Measurements from ENCODE around the gene RIN3. TPM values are rescaled to one million over a fixed set of nuclear protein-coding genes. Genes with fewer than 3 reads are reported as not detected.

RIN3 gene
- polyA plus RNA-seq, 6 donors from 2014 or later = 7.6 to 43.7 (median 24.5) TPM

DNA sequence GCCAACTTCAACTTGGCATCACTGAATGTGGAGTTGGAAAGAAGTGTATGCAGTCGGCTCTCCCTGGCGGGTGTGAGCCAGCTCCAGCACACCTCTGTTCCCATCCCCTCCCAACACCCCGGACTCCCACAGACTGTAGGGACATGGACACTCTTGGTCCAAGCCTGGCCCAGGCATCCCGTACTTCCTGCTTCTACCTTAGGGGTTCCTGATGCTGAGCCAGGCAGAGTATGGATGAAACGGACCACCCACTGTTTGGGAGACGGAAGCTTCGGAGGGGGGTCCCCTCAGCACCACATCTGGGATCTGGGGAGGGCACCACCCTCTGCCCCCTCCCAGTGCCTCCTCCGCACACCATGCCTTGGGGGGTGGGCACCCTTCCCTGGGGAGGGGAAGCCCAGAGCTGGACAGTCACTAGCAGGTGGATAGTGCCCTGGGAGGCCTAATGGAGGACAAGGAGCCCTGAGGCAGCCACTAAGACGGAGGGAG is 172.9 kb downstream of the RIN3 start:
- H3K36me3 Mint-ChIP-seq = peaks cover 7 to 10% of the 10 kb centered on the region in 2 donors
- peaks cover under 1 to 9% (median 6%) of the 10 kb centered on the region in 3 donors for H3K4me1 Mint-ChIP-seq
- peak overlapping the region in 1 of 6 donors; percentile 47 for H3K27ac Mint-ChIP-seq
- H3K9me3 Mint-ChIP-seq = peaks cover 0 to 2% (median 0%) of the 10 kb centered on the region in 7 donors
- no peaks in the 10 kb centered on the region for H3K27me3 Mint-ChIP-seq
- ATAC-seq (ENCODE audit: low read depth in 2 of 2) (no peak), DNase-seq (no peak)
- peak overlapping the region in 1 of 8 donors; percentile 16 for H3K4me3 Mint-ChIP-seq

DNA sequence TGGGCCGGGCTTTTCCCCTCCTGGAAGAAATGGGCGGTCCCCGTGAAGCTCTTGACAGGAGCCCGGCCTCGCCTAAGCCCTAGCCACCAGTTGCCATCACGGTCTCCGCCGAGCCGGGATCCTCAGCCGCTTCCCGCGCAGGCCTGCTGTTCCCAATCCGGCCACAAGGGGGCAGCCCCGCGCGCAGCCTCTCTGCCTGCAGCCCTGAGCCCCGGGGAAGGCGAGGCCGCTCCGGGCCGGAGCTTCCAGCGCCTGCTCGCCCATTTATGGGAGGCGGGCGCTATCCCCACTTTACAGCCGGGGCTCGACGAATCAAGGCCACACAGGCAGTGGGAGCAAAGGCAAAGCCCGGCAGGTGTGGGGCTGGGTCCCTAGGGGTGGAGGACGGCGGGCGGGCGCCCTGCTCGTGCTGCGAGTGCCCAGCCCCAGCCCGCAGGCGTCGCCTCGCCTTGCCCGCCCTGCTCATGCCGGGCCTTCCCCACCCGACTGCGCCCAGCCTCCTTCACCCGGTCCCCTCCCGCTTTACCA is 173.4 kb downstream of the RIN3 start:
- Mint-ChIP-seq H3K27me3 (no peaks in the 10 kb centered on the region), H3K9me3 (no peaks in the 10 kb centered on the region), H3K4me1 (peaks cover 0 to 11% (median 6%) of the 10 kb centered on the region in 3 donors), H3K36me3 (peaks cover 7 to 9% of the 10 kb centered on the region in 2 donors), H3K27ac (no peak overlapping the region), H3K4me3 (peak overlapping the region in 1 of 8 donors; percentile 16)
- ATAC-seq (ENCODE audit: low read depth in 2 of 2) = peak in 1 of 2 donors; percentile 79
- DNase-seq = peak; percentile 65

DNA sequence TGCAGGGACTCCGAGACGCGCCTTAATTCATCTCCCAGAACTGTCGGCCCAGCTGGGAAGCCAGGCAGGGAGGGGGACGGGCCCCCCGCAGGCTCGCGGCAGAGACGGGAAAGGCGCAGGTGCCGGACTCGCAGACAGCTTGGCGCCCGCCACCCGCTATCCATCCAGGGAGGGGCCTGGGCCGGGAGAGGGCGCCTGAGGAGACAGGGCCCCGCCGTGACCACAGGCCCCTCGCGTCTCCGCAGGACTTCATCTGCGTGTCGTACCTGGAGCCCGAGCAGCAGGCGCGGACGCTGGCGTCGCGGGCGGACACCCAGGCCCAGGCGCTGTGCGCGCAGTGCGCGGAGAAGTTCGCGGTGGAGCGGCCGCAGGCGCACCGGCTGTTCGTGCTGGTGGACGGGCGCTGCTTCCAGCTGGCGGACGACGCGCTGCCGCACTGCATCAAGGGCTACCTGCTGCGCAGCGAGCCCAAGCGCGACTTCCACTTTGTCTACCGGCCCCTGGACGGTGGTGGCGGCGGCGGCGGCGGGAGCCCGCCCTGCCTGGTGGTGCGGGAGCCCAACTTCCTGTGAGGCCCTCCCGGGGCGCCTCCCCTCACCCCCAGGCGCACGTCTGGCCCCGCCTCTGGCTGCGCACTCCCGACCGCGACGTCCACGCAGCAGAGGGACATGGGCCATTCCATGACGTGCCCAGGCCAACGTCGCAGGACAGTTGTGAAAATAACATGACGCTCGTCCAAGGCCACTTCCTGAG is 174.3 kb downstream of the RIN3 start:
- ATAC-seq (ENCODE audit: low read depth in 2 of 2) = no peak
- Mint-ChIP-seq H3K4me3 (no peak overlapping the region), H3K36me3 (peaks cover 7 to 9% of the 10 kb centered on the region in 2 donors), H3K27ac (no peak overlapping the region), H3K4me1 (peaks cover 0 to 18% (median 14%) of the 10 kb centered on the region in 3 donors), H3K9me3 (no peaks in the 10 kb centered on the region), H3K27me3 (no peaks in the 10 kb centered on the region)
- no peak for DNase-seq

DNA sequence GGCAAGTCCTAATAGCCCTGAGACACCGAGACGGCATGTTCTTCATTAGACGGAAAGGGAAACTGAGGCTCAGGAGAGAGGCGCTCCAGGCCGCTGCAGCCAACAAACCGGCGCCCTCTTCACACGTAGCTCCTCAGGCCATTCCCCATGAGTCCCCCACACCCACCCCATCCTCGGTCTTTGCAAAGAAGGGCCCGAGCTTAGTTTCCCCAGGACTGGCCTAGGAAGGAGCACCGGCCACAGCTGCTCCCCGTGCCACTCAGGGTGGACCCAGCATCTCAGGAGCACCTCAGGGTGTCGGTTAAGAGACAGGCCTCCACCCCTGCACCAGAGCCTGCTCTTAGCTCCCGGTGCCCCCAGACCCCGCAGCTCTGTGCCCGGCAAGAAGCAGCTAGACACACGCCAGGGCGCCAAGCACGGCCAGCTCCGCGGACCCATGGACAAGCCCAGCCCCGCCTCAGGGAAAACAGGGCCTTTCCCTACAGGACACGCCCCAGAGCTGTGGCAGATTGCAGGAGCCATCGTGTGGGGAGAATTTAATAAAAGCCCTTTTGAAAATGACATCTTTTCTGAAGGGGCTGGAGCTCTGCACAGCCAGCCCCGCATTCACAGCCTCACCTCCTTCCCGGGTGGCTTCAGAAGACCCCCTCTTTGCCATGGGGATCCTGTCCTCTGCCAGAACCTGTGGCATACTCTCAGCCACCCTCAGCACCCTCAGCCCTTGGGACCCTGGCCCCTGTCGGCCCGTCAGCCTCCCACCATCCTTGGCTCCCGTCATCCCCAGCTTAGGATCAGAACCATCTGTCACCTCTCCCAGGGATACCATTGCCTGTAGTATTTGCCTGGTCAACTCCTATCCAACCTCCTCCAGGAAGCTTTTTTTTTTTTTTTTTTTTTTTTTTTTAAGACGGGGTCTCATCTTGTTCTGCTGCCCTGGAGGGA is 175.1 kb downstream of the RIN3 start:
- DNase-seq (no peak), ATAC-seq (ENCODE audit: low read depth in 2 of 2) (no peak)
- Mint-ChIP-seq H3K27ac (peak overlapping the region in 1 of 6 donors; percentile 79), H3K4me3 (no peak overlapping the region), H3K4me1 (peaks cover 0 to 27% (median 18%) of the 10 kb centered on the region in 3 donors), H3K27me3 (no peaks in the 10 kb centered on the region), H3K36me3 (peaks cover 7 to 9% of the 10 kb centered on the region in 2 donors), H3K9me3 (no peaks in the 10 kb centered on the region)

DNA sequence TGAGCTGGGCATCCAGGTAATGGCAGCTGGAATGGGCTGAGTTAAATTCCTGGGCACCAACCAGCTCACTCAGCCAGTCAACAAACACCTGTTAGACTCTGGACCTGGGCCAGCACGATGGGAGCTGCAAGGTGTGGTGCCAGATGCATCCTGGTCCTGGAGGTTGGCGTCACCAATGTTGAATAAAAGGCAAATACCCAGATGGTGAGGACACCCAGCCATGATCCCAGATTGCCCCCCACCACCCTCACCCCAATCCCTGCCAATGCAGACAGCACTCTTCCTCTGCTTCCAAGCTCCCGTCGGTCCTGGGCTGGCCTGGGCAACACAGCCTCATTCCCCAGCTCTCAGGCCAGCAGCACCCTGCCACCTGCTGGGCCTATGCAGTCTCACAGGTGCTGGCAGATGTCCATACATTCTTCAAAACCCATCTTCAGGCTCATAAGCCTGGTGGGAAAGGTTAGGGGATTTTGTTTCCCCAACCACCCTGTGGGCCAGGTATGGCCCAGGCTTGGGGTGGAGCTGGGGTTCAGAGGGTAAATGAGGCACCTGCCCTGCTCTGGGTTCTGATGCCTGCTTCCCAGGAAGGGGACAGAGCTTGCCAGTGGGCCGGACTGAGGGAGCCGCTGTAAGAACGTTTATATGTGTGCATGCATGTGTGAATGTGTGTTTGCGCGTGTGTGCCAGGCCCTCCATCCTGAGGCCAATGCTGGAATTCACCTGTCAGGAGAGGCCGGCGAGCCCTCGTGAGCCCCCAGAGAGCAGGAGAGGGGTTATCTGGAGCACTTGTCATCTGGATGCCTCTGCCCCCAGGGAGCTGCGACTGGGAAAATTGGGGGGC is 176.8 kb downstream of the RIN3 start:
- Mint-ChIP-seq H3K4me1 (peaks cover 5 to 38% (median 27%) of the 10 kb centered on the region in 3 donors), H3K36me3 (peaks cover 7 to 8% of the 10 kb centered on the region in 2 donors), H3K27ac (peak overlapping the region in 5 of 6 donors; percentile 7 to 75 (median 24)), H3K9me3 (no peaks in the 10 kb centered on the region), H3K4me3 (no peak overlapping the region), H3K27me3 (no peaks in the 10 kb centered on the region)
- DNase-seq = no peak
- peak; percentile 24 to 34 for ATAC-seq (ENCODE audit: low read depth in 2 of 2)

DNA sequence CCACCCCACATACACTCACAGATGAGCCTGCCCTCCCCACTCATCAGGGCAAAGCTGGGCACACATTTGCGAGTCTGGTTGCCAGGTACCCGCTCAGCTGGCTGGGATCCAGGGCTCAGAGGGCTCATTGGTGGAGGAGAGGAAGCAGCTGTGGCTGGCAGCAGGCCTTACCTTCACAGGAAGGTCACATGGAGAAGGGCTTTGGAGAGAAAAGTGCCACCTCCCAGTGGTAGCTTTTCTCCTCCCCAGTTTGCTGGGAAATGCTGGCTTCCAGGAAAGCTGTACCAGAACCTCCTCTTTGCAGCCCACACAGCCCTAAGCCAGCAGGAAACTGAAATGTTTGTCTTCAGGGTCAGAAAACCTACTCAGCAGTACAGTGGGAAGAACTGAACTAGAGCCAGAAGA is 179.2 kb downstream of the RIN3 start:
- Mint-ChIP-seq H3K4me3 (no peak overlapping the region), H3K4me1 (peaks cover 22 to 50% (median 44%) of the 10 kb centered on the region in 3 donors), H3K27ac (peak overlapping the region in 1 of 6 donors; percentile 47), H3K27me3 (no peaks in the 10 kb centered on the region), H3K36me3 (no peaks in the 10 kb centered on the region), H3K9me3 (no peaks in the 10 kb centered on the region)
- DNase-seq = no peak
- ATAC-seq (ENCODE audit: low read depth in 2 of 2) = no peak

DNA sequence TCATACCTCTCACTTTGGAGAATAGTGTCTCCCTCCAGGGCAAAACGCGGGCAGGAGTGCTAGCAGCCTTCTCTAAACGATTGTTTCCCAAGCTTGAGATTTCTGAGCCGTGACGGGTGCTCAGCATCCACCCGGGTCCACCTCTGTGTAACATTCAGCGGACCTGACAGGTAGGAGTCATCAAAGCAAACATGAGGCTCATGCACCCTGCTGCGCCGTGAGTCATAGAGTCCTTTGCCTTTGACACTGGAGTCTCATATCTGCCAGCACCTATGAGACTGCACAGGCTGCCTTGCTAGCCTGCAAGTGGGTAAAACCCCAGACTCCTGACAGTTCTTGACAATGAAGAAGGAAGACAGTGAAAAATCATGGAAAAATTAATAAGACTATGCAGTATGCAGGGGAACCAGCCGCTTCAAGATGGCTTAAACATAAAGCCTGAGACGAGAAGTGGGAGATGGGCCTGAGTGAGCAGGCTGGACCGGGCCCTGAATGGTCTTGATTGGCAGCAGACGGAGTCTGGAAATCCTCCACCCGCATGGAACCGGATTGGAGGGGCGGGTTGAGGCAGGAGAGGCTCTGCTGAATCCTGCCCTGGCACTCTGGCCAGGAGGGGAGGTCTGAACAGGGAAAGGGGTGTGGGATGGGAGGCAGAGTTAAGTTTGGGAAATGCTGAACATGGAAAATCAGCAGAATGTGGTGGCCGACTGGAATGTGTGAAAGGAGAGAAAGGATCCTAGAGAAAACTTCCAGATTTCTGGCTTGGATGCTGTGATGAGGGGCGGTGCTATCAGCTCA is 180.6 kb downstream of the RIN3 start:
- no peak for ATAC-seq (ENCODE audit: low read depth in 2 of 2)
- H3K4me1 Mint-ChIP-seq = peaks cover 28 to 62% (median 57%) of the 10 kb centered on the region in 3 donors

DNA sequence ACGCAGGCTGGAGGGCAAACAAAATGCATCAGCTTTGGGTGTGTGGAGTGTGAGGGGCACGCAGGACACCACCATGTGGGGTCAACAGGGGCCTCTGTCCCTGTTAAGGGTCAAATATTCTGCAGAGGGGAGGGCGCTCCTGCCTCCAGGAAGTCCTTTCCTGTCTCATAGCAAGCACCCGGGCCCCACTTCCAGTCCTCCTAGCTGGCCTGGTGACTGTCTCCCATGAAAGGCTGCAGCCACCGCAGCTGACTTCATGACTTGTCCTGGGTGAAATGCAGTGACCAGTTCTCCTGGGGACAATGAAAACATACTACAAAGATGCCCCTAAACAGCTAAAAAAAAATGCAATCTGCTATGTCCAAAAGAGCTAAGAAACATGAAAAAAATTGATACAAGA is 181.2 kb downstream of the RIN3 start:
- no peak for ATAC-seq (ENCODE audit: low read depth in 2 of 2)
- no peaks in the 10 kb centered on the region for H3K27me3 Mint-ChIP-seq
- H3K27ac Mint-ChIP-seq = no peak overlapping the region
- H3K9me3 Mint-ChIP-seq = no peaks in the 10 kb centered on the region
- H3K4me1 Mint-ChIP-seq = peaks cover 28 to 68% (median 62%) of the 10 kb centered on the region in 3 donors
- no peaks in the 10 kb centered on the region for H3K36me3 Mint-ChIP-seq
- no peak overlapping the region for H3K4me3 Mint-ChIP-seq
- no peak for DNase-seq

More for the DNA sequence above, 180.6 kb downstream of the RIN3 start:
- DNase-seq = no peak
- no peaks in the 10 kb centered on the region for H3K27me3 Mint-ChIP-seq
- no peaks in the 10 kb centered on the region for H3K36me3 Mint-ChIP-seq
- peak overlapping the region in 3 of 6 donors; percentile 38 to 54 (median 39) for H3K27ac Mint-ChIP-seq
- peak overlapping the region in 2 of 8 donors; percentile 65 to 78 for H3K4me3 Mint-ChIP-seq
- H3K9me3 Mint-ChIP-seq = no peaks in the 10 kb centered on the region

DNA sequence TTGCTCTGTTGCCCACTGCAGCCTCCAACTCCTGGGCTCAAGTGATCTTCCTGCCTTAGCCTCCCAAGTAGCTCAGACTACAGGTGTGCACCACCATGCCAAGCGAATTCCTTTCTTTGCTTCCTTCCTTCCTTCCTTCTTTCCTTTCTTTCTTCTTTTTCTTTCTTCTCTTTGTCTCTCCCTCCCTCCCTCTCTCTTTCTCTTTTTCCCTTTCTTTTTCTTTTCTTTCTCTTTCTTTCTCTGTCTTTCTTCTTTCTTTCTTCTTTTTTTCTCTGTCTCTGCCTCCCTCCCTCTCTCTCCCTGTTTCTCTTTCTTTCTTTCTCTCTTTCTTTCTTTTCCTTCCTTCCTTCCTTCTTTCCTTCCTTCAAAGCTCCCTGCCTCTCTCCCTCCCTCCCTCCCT is 182.0 kb downstream of the RIN3 start:
- no peak for ATAC-seq (ENCODE audit: low read depth in 2 of 2)
- Mint-ChIP-seq H3K27ac (peak overlapping the region in 4 of 6 donors; percentile 47 to 92 (median 70)), H3K36me3 (no peaks in the 10 kb centered on the region), H3K9me3 (no peaks in the 10 kb centered on the region), H3K27me3 (no peaks in the 10 kb centered on the region), H3K4me3 (peak overlapping the region in 2 of 8 donors; percentile 16 to 86), H3K4me1 (peaks cover 28 to 71% (median 67%) of the 10 kb centered on the region in 3 donors)
- no peak for DNase-seq

DNA sequence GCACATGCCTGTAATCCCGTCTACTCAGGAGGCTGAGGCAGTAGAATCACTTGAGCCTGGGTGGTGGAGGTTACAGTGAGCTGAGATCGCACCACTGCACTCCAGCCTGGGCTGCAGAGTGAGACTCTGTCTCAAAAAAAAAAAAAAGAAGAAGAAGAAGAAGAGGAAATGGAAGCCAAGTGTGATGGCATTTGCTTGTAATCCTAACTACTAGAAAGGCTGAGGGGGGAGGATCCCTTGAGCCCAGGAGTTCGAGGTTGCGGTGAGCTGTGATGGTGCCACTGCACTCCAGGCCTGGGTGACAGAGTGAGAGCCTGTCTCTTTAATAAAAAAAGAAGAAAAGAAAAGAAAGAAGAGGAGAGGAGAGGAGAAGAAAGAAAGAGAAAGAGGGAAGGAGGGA is 182.8 kb downstream of the RIN3 start:
- DNase-seq (peak; percentile 42), ATAC-seq (ENCODE audit: low read depth in 2 of 2) (peak; percentile 90 to 96)
- Mint-ChIP-seq H3K36me3 (no peaks in the 10 kb centered on the region), H3K27ac (peak overlapping the region; percentile 82 to 100 (median 95)), H3K9me3 (no peaks in the 10 kb centered on the region), H3K27me3 (no peaks in the 10 kb centered on the region), H3K4me1 (peaks cover 28 to 77% (median 72%) of the 10 kb centered on the region in 3 donors), H3K4me3 (peak overlapping the region in 7 of 8 donors; percentile 47 to 93 (median 87))

DNA sequence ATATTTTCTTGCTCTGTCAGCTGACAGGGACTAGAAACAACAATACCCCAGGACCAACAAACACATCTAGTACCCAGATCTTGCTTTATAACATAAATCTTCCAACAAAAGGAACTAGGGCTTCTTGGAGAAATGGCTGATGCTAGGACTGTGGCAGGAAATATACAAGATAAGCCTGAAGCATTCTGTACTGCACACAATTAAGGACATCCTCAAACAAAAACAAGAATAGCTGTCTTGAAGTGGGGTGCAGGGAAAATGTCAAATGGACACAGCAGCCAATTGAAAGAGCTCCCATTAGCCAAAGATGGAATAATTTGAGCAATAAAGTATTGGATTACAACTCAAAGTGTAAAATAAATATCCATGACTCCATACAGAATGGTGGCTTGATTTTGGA is 184.8 kb downstream of the RIN3 start:
- no peak for DNase-seq
- ATAC-seq (ENCODE audit: low read depth in 2 of 2) = no peak
- Mint-ChIP-seq H3K36me3 (no peaks in the 10 kb centered on the region), H3K27me3 (no peaks in the 10 kb centered on the region), H3K4me1 (peaks cover 46 to 81% (median 80%) of the 10 kb centered on the region in 3 donors), H3K9me3 (no peaks in the 10 kb centered on the region), H3K4me3 (peak overlapping the region in 1 of 8 donors; percentile 19), H3K27ac (no peak overlapping the region)

DNA sequence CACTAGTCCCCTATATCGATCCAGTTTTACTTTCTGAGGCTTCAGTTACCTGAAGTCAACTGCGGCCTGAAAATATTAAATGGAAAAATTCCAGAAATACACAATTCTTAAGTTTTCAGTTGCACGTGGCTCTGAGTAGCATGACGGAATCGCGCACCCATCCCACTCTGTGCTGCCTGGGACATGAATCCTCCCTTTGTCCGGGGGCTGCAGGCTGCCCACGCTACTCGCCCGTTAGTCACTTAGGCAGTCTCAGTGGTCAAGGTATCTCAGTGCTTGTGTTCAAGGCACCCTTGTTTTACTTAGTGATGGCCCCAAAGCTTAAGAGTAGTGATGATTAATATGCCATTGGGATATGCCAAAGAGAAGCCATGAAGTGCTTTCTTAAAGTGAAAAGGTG is 188.2 kb downstream of the RIN3 start:
- peak overlapping the region; percentile 57 to 99 (median 93) for H3K27ac Mint-ChIP-seq

More for the DNA sequence above, 188.2 kb downstream of the RIN3 start:
- peak overlapping the region in 4 of 8 donors; percentile 2 to 58 (median 26) for H3K4me3 Mint-ChIP-seq
- ATAC-seq (ENCODE audit: low read depth in 2 of 2) (no peak), DNase-seq (no peak)
- peaks cover 37 to 86% (median 85%) of the 10 kb centered on the region in 3 donors for H3K4me1 Mint-ChIP-seq
- no peaks in the 10 kb centered on the region for H3K27me3 Mint-ChIP-seq
- H3K9me3 Mint-ChIP-seq = no peaks in the 10 kb centered on the region
- H3K36me3 Mint-ChIP-seq = no peaks in the 10 kb centered on the region

Measured in naive B cell (primary cell).